ENCODE results near the gene CLDN20.
"Not testable (repeated sequence)": the region's sequence is repeated elsewhere in the genome, so short reads cannot be mapped to it uniquely, and the experiment has no call there.

- not testable (repeated sequence) for TF ChIP-seq SIN3A (IDR thresholded peaks at IDR 0.05; ENCODE audit: borderline replicate concordance, insufficient read depth, low read depth, low read length); REST (IDR thresholded peaks at IDR 0.05; ENCODE audit: insufficient read depth in 1 of 2, low read depth in 2 of 2, low read length in 1 of 2); CTCF (IDR thresholded peaks at IDR 0.05); POLR2AphosphoS5 (IDR thresholded peaks at IDR 0.05; ENCODE audit: low read depth, low read length)
Observed at GRCh38 chr6:155312950-155313349, 49.1 kb downstream of the CLDN20 start.

All from Panc1 (cell line).